H9 (cell line): ENCODE results near the gene HTR7. TPM values are rescaled to one million over a fixed set of nuclear protein-coding genes. Genes with fewer than 3 reads are reported as not detected.

Source experiments
- DNase-seq: peaks from one replicate; pipeline ENCODE4 v3.0.0-alpha.2; 2017
- H2AFZ ChIP-seq: one replicate; pipeline ENCODE4 v1.6.1; 2013; ENCODE audit warnings: mild to moderate bottlenecking, low read length, control low read depth, moderate library complexity
- H2AK5ac ChIP-seq: 2 replicates; pipeline ENCODE4 v1.6.1; 2013; ENCODE audit warnings: low read length, control low read depth, mixed read lengths; ENCODE audit not compliant: insufficient read length
- H2BK120ac ChIP-seq: one replicate; pipeline ENCODE4 v1.6.1; 2013; ENCODE audit warnings: low read depth, mild to moderate bottlenecking, low read length, control low read depth, inconsistent platforms; ENCODE audit not compliant: poor library complexity, severe bottlenecking
- H2BK12ac ChIP-seq: 2 replicates; pipeline ENCODE4 v1.6.1; 2013; ENCODE audit warnings: low read length, control low read depth, mixed read lengths, low read depth; ENCODE audit not compliant: insufficient read length
- H2BK15ac ChIP-seq: 2 replicates; pipeline ENCODE4 v1.6.1; 2013; ENCODE audit warnings: low read depth, low read length, control low read depth
- H2BK20ac ChIP-seq: one replicate; pipeline ENCODE4 v1.6.1; 2013; ENCODE audit warnings: low read depth, mild to moderate bottlenecking, low read length, control low read depth, inconsistent platforms; ENCODE audit not compliant: poor library complexity, severe bottlenecking
- H2BK5ac ChIP-seq: 2 replicates; pipeline ENCODE4 v1.6.1; 2013; ENCODE audit warnings: low read length, control low read depth, mixed read lengths; ENCODE audit not compliant: insufficient read length
- H3K14ac ChIP-seq: 2 replicates; pipeline ENCODE4 v1.6.1; 2013; ENCODE audit warnings: low read length, control low read depth; ENCODE audit not compliant: insufficient read depth
- H3K18ac ChIP-seq: 2 replicates; pipeline ENCODE4 v1.6.1; 2013; ENCODE audit warnings: low read depth, mild to moderate bottlenecking, mixed read lengths, low read length, control low read depth; ENCODE audit not compliant: insufficient read length
- H3K23ac ChIP-seq: 2 replicates; pipeline ENCODE4 v1.6.1; 2013; ENCODE audit warnings: low read length, control low read depth, mixed read lengths, low read depth; ENCODE audit not compliant: insufficient read length
- H3K23me2 ChIP-seq: 2 replicates; pipeline ENCODE4 v1.6.1; 2013; ENCODE audit warnings: low read depth, mild to moderate bottlenecking, mixed read lengths, low read length, control low read depth; ENCODE audit not compliant: insufficient read length, poor library complexity, severe bottlenecking
- H3K27ac ChIP-seq: 2 replicates; pipeline ENCODE4 v1.5.1; 2013; ENCODE audit warnings: low read length, control low read depth, mixed read lengths, low read depth; ENCODE audit not compliant: insufficient read length
- H3K27me3 ChIP-seq: 2 replicates; pipeline ENCODE4 v1.6.1; 2013; ENCODE audit warnings: low read length, control low read depth, inconsistent platforms; ENCODE audit not compliant: insufficient read depth
- H3K4ac ChIP-seq: 2 replicates; pipeline ENCODE4 v1.6.1; 2013; ENCODE audit warnings: low read depth, mild to moderate bottlenecking, control low read depth, inconsistent platforms, low read length, moderate library complexity
- H3K4me1 ChIP-seq: 2 replicates; pipeline ENCODE4 v1.6.1; 2013; ENCODE audit warnings: low read length, control low read depth, inconsistent platforms; ENCODE audit not compliant: insufficient read depth
- H3K4me2 ChIP-seq: 2 replicates; pipeline ENCODE4 v1.6.1; 2013; ENCODE audit warnings: low read length, control low read depth, mixed read lengths; ENCODE audit not compliant: insufficient read length, insufficient read depth
- H3K56ac ChIP-seq: 2 replicates; pipeline ENCODE4 v1.6.1; 2013; ENCODE audit warnings: low read depth, mild to moderate bottlenecking, mixed read lengths, low read length, control low read depth; ENCODE audit not compliant: insufficient read length
- H3K79me1 ChIP-seq: 2 replicates; pipeline ENCODE4 v1.6.1; 2013; ENCODE audit warnings: low read depth, mild to moderate bottlenecking, moderate library complexity, low read length, control low read depth, inconsistent platforms; ENCODE audit not compliant: insufficient read depth, poor library complexity, severe bottlenecking
- H3K79me2 ChIP-seq: 2 replicates; pipeline ENCODE4 v1.6.1; 2013; ENCODE audit warnings: low read length, control low read depth, inconsistent platforms; ENCODE audit not compliant: insufficient read depth
- H3K9ac ChIP-seq: 2 replicates; pipeline ENCODE4 v1.6.1; 2013; ENCODE audit warnings: low read length, control low read depth, mixed read lengths; ENCODE audit not compliant: insufficient read length; ENCODE audit errors: extremely low read depth
- H3K9me3 ChIP-seq: one replicate; pipeline ENCODE4 v1.6.1; 2013; ENCODE audit warnings: low read depth, low read length, inconsistent platforms; ENCODE audit not compliant: control insufficient read depth
- H3T11ph ChIP-seq: one replicate; pipeline ENCODE4 v1.6.1; 2013; ENCODE audit warnings: mild to moderate bottlenecking, low read length, control low read depth, inconsistent platforms
- H4K20me1 ChIP-seq: one replicate; pipeline ENCODE4 v1.6.1; 2013; ENCODE audit not compliant: control insufficient read depth, insufficient read length, insufficient read depth
- H4K5ac ChIP-seq: 2 replicates; pipeline ENCODE4 v1.6.1; 2013; ENCODE audit warnings: low read depth, mild to moderate bottlenecking, mixed read lengths, low read length, control low read depth; ENCODE audit not compliant: insufficient read length
- H4K8ac ChIP-seq: replicated peaks from 2 replicates; pipeline ENCODE4 v1.6.1; 2013; ENCODE audit warnings: low read length, control low read depth, mixed read lengths, low read depth; ENCODE audit not compliant: insufficient read length
- H4K91ac ChIP-seq: 2 replicates; pipeline ENCODE4 v1.6.1; 2013; ENCODE audit warnings: low read depth, mild to moderate bottlenecking, moderate library complexity, mixed read lengths, low read length, control low read depth; ENCODE audit not compliant: insufficient read length
- H3K27ac Mint-ChIP-seq, 3 experiments: 2 replicates in 2 of 3; 3 replicates in 1 of 3; pipeline ENCODE4 v1.8.0; 2020 to 2021; ENCODE audit warnings: mixed read lengths in 3 of 3, mild to moderate bottlenecking in 1 of 3, moderate library complexity in 1 of 3
- H3K27me3 Mint-ChIP-seq: 2 replicates; pipeline ENCODE4 v1.8.0; 2021; ENCODE audit warnings: low read depth, mild to moderate bottlenecking, moderate library complexity, mixed read lengths
- H3K36me3 Mint-ChIP-seq, 3 experiments: 2 replicates in 2 of 3; 3 replicates in 1 of 3; pipeline ENCODE4 v1.8.0; 2020 to 2021; ENCODE audit warnings: low read depth in 3 of 3, mixed read lengths in 3 of 3; ENCODE audit not compliant: insufficient read depth in 1 of 3
- H3K4me1 Mint-ChIP-seq, 2 experiments: 2 replicates each; pipeline ENCODE4 v1.8.0; 2020; ENCODE audit warnings: mixed read lengths in 2 of 2
- H3K4me3 Mint-ChIP-seq, 2 experiments: 2 replicates in 1 of 2; 3 replicates in 1 of 2; pipeline ENCODE4 v1.8.0; 2020 to 2021; ENCODE audit warnings: mild to moderate bottlenecking in 2 of 2, mixed read lengths in 2 of 2, moderate library complexity in 1 of 2
- H3K9me3 Mint-ChIP-seq, 2 experiments: 2 replicates in 1 of 2; 3 replicates in 1 of 2; pipeline ENCODE4 v1.8.0; 2020; ENCODE audit warnings: mild to moderate bottlenecking in 2 of 2, mixed read lengths in 2 of 2, moderate library complexity in 1 of 2
- WGBS: extraction: QIAGEN DNeasy Blood & Tissue Kit; methylation state at CpG from one replicate; pipeline ENCODE4 v1.1.7; 2013; ENCODE audit warnings: missing lambda C conversion rate, low lambda C conversion rate, mixed read lengths; ENCODE audit not compliant: insufficient read length; ENCODE audit errors: extremely low coverage; 5-methylcytosine and 5-hydroxymethylcytosine counted together
- total RNA-seq: library from RNA; stranded (reverse); gene quantifications from 2 replicates; pipeline ENCODE4 v1.2.1, GENCODE V29; 2021
- TF ChIP-seq, protein P1 (sequence below): fragments of 200-600 bp; sonication (generic); conservative IDR thresholded peaks from 3 replicates; pipeline ENCODE4 v1.8.0; 2021; ENCODE audit warnings: antibody characterized with exemption, mild to moderate bottlenecking

The HTR7 gene
- total RNA-seq, 1 experiment from 2014 or later: 21.3 TPM

DNA sequence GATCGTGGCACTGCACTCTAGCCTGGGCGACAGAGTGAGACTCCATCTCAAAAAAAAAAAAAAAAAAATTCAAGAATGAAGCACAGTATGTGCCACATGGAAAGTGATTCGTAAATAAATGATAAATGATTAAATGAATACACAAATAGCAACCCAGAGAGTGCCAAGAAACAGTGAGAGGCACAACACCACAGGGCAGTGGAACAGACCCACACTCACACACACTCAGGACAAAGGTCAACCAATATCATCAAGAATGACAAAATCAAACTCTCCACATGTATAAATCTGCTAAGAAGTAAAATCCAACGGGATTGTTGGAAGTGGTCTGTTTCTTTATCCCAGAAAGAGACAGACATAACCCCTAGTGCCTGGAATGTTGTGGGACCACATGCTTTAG lies 77.4 kb downstream of the HTR7 start:
- H3K4me2 ChIP-seq: no peak overlapping the region
- H3K27me3 Mint-ChIP-seq: no peaks in the 10 kb centered on the region
- peaks cover 3% of the 10 kb centered on the region for H3K79me1 ChIP-seq
- no peak overlapping the region for H3K23ac ChIP-seq
- H2AK5ac ChIP-seq: no peak overlapping the region
- no peaks in the 10 kb centered on the region for H3K9me3 Mint-ChIP-seq
- H3K4ac ChIP-seq: no peak overlapping the region
- no peak for DNase-seq
- TF ChIP-seq, protein P1, sequence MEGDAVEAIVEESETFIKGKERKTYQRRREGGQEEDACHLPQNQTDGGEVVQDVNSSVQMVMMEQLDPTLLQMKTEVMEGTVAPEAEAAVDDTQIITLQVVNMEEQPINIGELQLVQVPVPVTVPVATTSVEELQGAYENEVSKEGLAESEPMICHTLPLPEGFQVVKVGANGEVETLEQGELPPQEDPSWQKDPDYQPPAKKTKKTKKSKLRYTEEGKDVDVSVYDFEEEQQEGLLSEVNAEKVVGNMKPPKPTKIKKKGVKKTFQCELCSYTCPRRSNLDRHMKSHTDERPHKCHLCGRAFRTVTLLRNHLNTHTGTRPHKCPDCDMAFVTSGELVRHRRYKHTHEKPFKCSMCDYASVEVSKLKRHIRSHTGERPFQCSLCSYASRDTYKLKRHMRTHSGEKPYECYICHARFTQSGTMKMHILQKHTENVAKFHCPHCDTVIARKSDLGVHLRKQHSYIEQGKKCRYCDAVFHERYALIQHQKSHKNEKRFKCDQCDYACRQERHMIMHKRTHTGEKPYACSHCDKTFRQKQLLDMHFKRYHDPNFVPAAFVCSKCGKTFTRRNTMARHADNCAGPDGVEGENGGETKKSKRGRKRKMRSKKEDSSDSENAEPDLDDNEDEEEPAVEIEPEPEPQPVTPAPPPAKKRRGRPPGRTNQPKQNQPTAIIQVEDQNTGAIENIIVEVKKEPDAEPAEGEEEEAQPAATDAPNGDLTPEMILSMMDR: no peak; the same call in 2 of the 3 replicates
- no peak overlapping the region for H3K18ac ChIP-seq
- H3K56ac ChIP-seq: no peak overlapping the region
- H2AFZ ChIP-seq: no peak overlapping the region
- H4K91ac ChIP-seq: no peak overlapping the region
- no peaks in the 10 kb centered on the region for H3K9me3 ChIP-seq
- no peaks in the 10 kb centered on the region for H4K20me1 ChIP-seq
- no peak overlapping the region for H2BK20ac ChIP-seq
- no peaks in the 10 kb centered on the region for H3K79me2 ChIP-seq
- H3T11ph ChIP-seq: no peak overlapping the region
- H2BK5ac ChIP-seq: no peak overlapping the region
- H3K4me1 ChIP-seq: no peaks in the 10 kb centered on the region
- peaks cover 2 to 48% of the 10 kb centered on the region in 2 experiments for H3K4me1 Mint-ChIP-seq
- no peaks in the 10 kb centered on the region for H3K23me2 ChIP-seq
- no peak overlapping the region for H3K4me3 Mint-ChIP-seq
- WGBS: no CpG with 5 or more reads among the region's 4 CpGs
- H4K5ac ChIP-seq: no peak overlapping the region
- no peak overlapping the region for H2BK15ac ChIP-seq
- no peak overlapping the region for H2BK12ac ChIP-seq
- H3K27me3 ChIP-seq: no peaks in the 10 kb centered on the region
- H2BK120ac ChIP-seq: no peak overlapping the region
- H3K9ac ChIP-seq: no peak overlapping the region
- no peaks in the 10 kb centered on the region for H3K36me3 Mint-ChIP-seq
- no peak overlapping the region for H3K27ac Mint-ChIP-seq
- no peak overlapping the region for H3K14ac ChIP-seq
- no peak overlapping the region for H4K8ac ChIP-seq
- H3K27ac ChIP-seq: no peak overlapping the region
